ENCODE data around the gene IFRD2. TPM values are rescaled to one million over a fixed set of nuclear protein-coding genes. Genes with fewer than 3 reads are reported as not detected.

The IFRD2 gene
- total RNA-seq: 37.0 and 41.4 TPM in 2 replicates
- polyA plus RNA-seq: 71.6 and 76.2 TPM in 2 replicates

- WGBS (ENCODE audit: low lambda C conversion rate, missing lambda C conversion rate): 9% methylated on average over 32 of the region's 67 CpGs
Observed at GRCh38 chr3:50292159-50293078, at the start of gene IFRD2. IFRD2 (minus strand) TSS chr3:50292429; CDS start chr3:50292274, 155 bp downstream.

GRCh38 chr3:50341537-50341936 is 49.3 kb upstream of the IFRD2 start:
- Histone ChIP-seq H3K27ac (no peak overlapping the region), H3K4me1 (ENCODE audit: insufficient read depth) (peaks cover 26% of the 10 kb centered on the region), H3K4me3 (no peak overlapping the region)

More at GRCh38 chr3:50292159-50293078, at the start of gene IFRD2:
- Histone ChIP-seq H3K4me1 (ENCODE audit: insufficient read depth) (peaks cover 15% of the 10 kb centered on the region), H3K27ac (peak within 1 kb of the TSS; percentile 97), H3K79me2 (peaks cover 16% of the 10 kb centered on the region), H3K36me3 (replicated peaks; ENCODE audit: insufficient read depth, low read depth) (no peaks in the 10 kb centered on the region), H4K20me1 (ENCODE audit: insufficient read depth, poor library complexity, severe bottlenecking) (no peaks in the 10 kb centered on the region), H3K4me3 (peak within 1 kb of the TSS; percentile 81), H3K27me3 (no peaks in the 10 kb centered on the region), H3K9me3 (ENCODE audit: low read depth) (no peaks in the 10 kb centered on the region), H2AFZ (peak within 1 kb of the TSS; percentile 73), H3K9me2 (replicated peaks; ENCODE audit: insufficient read depth) (no peaks in the 10 kb centered on the region), H3K4me2 (peak within 1 kb of the TSS; percentile 100)
- peak; percentile 98 for DNase-seq (ENCODE audit: low spot score)
- TF ChIP-seq EZH2phosphoT487 (IDR thresholded peaks at IDR 0.05; ENCODE audit: low read depth, severe bottlenecking, unreplicated experiment): no peak
- TF ChIP-seq CTCF (IDR thresholded peaks at IDR 0.05; ENCODE audit: poor library complexity): no peak
- no peak for TF ChIP-seq EZH2 (IDR thresholded peaks at IDR 0.05; ENCODE audit: borderline replicate concordance)

GRCh38 chr3:50340448-50341329 is 48.5 kb upstream of the IFRD2 start, which contains the start of gene RASSF1:
RASSF1 (minus strand) TSS chr3:50340836; CDS start chr3:50340805, 31 bp downstream.
- peaks cover 10% of the 10 kb centered on the region for H3K79me2 ChIP-seq
- no peaks in the 10 kb centered on the region for H3K9me3 ChIP-seq (ENCODE audit: low read depth)
- no peak within 1 kb of the TSS for H3K27ac ChIP-seq
- WGBS (ENCODE audit: low lambda C conversion rate, missing lambda C conversion rate): 15% methylated on average over 65 of the region's 85 CpGs
- no peaks in the 10 kb centered on the region for H3K9me2 ChIP-seq (replicated peaks; ENCODE audit: insufficient read depth)
- H3K4me2 ChIP-seq: peak within 1 kb of the TSS; percentile 77
- H3K36me3 ChIP-seq (replicated peaks; ENCODE audit: insufficient read depth, low read depth): no peaks in the 10 kb centered on the region
- no peaks in the 10 kb centered on the region for H4K20me1 ChIP-seq (ENCODE audit: insufficient read depth, poor library complexity, severe bottlenecking)
- peaks cover 30% of the 10 kb centered on the region for H3K4me1 ChIP-seq (ENCODE audit: insufficient read depth)
- TF ChIP-seq EZH2 (IDR thresholded peaks at IDR 0.05; ENCODE audit: borderline replicate concordance) (peak; percentile 72), EZH2phosphoT487 (IDR thresholded peaks at IDR 0.05; ENCODE audit: low read depth, severe bottlenecking, unreplicated experiment) (no peak)
- H2AFZ ChIP-seq: peak within 1 kb of the TSS; percentile 40
- no peak within 1 kb of the TSS for H3K4me3 ChIP-seq
- H3K27me3 ChIP-seq: peaks cover 25% of the 10 kb centered on the region
- DNase-seq (ENCODE audit: low spot score): peak; percentile 41

More at GRCh38 chr3:50341537-50341936, 49.3 kb upstream of the IFRD2 start:
- DNase-seq (ENCODE audit: low spot score): no peak
- 90% methylated on average over 9 of the region's 9 CpGs for WGBS (ENCODE audit: low lambda C conversion rate, missing lambda C conversion rate)
- H2AFZ ChIP-seq: no peak overlapping the region
- no peaks in the 10 kb centered on the region for H3K9me2 ChIP-seq (replicated peaks; ENCODE audit: insufficient read depth)
- H3K79me2 ChIP-seq: peaks cover 1% of the 10 kb centered on the region
- no peak overlapping the region for H3K4me2 ChIP-seq
- H3K9me3 ChIP-seq (ENCODE audit: low read depth): no peaks in the 10 kb centered on the region
- H4K20me1 ChIP-seq (ENCODE audit: insufficient read depth, poor library complexity, severe bottlenecking): no peaks in the 10 kb centered on the region
- peaks cover 25% of the 10 kb centered on the region for H3K27me3 ChIP-seq
- H3K36me3 ChIP-seq (replicated peaks; ENCODE audit: insufficient read depth, low read depth): no peaks in the 10 kb centered on the region
- TF ChIP-seq EZH2phosphoT487 (IDR thresholded peaks at IDR 0.05; ENCODE audit: low read depth, severe bottlenecking, unreplicated experiment): no peak
- TF ChIP-seq EZH2 (IDR thresholded peaks at IDR 0.05; ENCODE audit: borderline replicate concordance): no peak

GRCh38 chr3:50340147-50340447 is 47.9 kb upstream of the IFRD2 start:
- Histone ChIP-seq H4K20me1 (ENCODE audit: insufficient read depth, poor library complexity, severe bottlenecking) (no peaks in the 10 kb centered on the region), H3K36me3 (replicated peaks; ENCODE audit: insufficient read depth, low read depth) (no peaks in the 10 kb centered on the region), H2AFZ (no peak overlapping the region), H3K4me3 (no peak overlapping the region), H3K27me3 (peaks cover 25% of the 10 kb centered on the region), H3K9me2 (replicated peaks; ENCODE audit: insufficient read depth) (no peaks in the 10 kb centered on the region), H3K79me2 (peaks cover 16% of the 10 kb centered on the region), H3K4me2 (peak overlapping the region; percentile 77), H3K9me3 (ENCODE audit: low read depth) (no peaks in the 10 kb centered on the region), H3K4me1 (ENCODE audit: insufficient read depth) (peaks cover 31% of the 10 kb centered on the region), H3K27ac (no peak overlapping the region)
- no peak for DNase-seq (ENCODE audit: low spot score)
- no peak for TF ChIP-seq EZH2phosphoT487 (IDR thresholded peaks at IDR 0.05; ENCODE audit: low read depth, severe bottlenecking, unreplicated experiment)
- no peak for TF ChIP-seq EZH2 (IDR thresholded peaks at IDR 0.05; ENCODE audit: borderline replicate concordance)
- no peak for TF ChIP-seq CTCF (IDR thresholded peaks at IDR 0.05; ENCODE audit: poor library complexity)
- WGBS (ENCODE audit: low lambda C conversion rate, missing lambda C conversion rate): 45% methylated on average over 9 of the region's 9 CpGs
